Stimulated activated naive CD8-positive, alpha-beta T cell treated with anti-CD3 and anti-CD28 coated beads, Interleukin-15, Interleukin-2, amounts not matched to agents 100 ng/mL and 50 ng/mL, for 24 hours (primary cell): Measurements from ENCODE around the gene ELMO2.

Experiments
- H3K27ac Mint-ChIP-seq: one replicate; pipeline ENCODE4 v1.8.0; 2021; ENCODE audit warnings: mild to moderate bottlenecking, mixed read lengths
- H3K27me3 Mint-ChIP-seq: one replicate; pipeline ENCODE4 v1.8.0; 2021; ENCODE audit warnings: mixed read lengths
- H3K36me3 Mint-ChIP-seq: one replicate; pipeline ENCODE4 v1.8.0; 2021; ENCODE audit warnings: low read depth, mixed read lengths
- H3K4me1 Mint-ChIP-seq: one replicate; pipeline ENCODE4 v1.8.0; 2021; ENCODE audit warnings: low read depth, mixed read lengths
- H3K4me3 Mint-ChIP-seq: one replicate; pipeline ENCODE4 v1.8.0; 2021; ENCODE audit warnings: mild to moderate bottlenecking, mixed read lengths
- H3K9me3 Mint-ChIP-seq: one replicate; pipeline ENCODE4 v1.8.0; 2021; ENCODE audit warnings: mixed read lengths

The ELMO2 gene

GRCh38 chr20:46406200-46406985 lies at the start of gene ELMO2:
Gene ELMO2, minus strand, starts transcription at chr20:46406615. Its CDS starts 12,133 bp downstream, at chr20:46394482.
- peaks cover 10% of the 10 kb centered on the region for H3K36me3 Mint-ChIP-seq
- peaks cover 68% of the 10 kb centered on the region for H3K4me1 Mint-ChIP-seq

GRCh38 chr20:46455729-46456128 lies 49.3 kb upstream of the ELMO2 start:
- Mint-ChIP-seq H3K27me3 (peaks cover 51% of the 10 kb centered on the region), H3K9me3 (peaks cover 22% of the 10 kb centered on the region), H3K36me3 (no peaks in the 10 kb centered on the region), H3K4me1 (no peaks in the 10 kb centered on the region), H3K27ac (no peak overlapping the region), H3K4me3 (no peak overlapping the region)

More at GRCh38 chr20:46406200-46406985, at the start of gene ELMO2:
- Mint-ChIP-seq H3K4me3 (peak within 1 kb of the TSS; percentile 86), H3K9me3 (no peaks in the 10 kb centered on the region), H3K27ac (peak within 1 kb of the TSS; percentile 82), H3K27me3 (no peaks in the 10 kb centered on the region)

- Mint-ChIP-seq H3K27me3 (peaks cover 39% of the 10 kb centered on the region), H3K9me3 (no peaks in the 10 kb centered on the region), H3K4me1 (no peaks in the 10 kb centered on the region), H3K36me3 (no peaks in the 10 kb centered on the region), H3K4me3 (no peak overlapping the region), H3K27ac (no peak overlapping the region)
Observed at GRCh38 chr20:46446851-46447250, 40.4 kb upstream of the ELMO2 start.

- no peaks in the 10 kb centered on the region for H3K4me1 Mint-ChIP-seq
- H3K9me3 Mint-ChIP-seq, result no peaks in the 10 kb centered on the region
- H3K4me3 Mint-ChIP-seq, result no peak overlapping the region
- H3K27me3 Mint-ChIP-seq, result peaks cover 18% of the 10 kb centered on the region
- H3K36me3 Mint-ChIP-seq, result no peaks in the 10 kb centered on the region
- no peak overlapping the region for H3K27ac Mint-ChIP-seq
Observed at GRCh38 chr20:46439837-46440236, 33.4 kb upstream of the ELMO2 start.

- Mint-ChIP-seq H3K36me3 (no peaks in the 10 kb centered on the region), H3K9me3 (no peaks in the 10 kb centered on the region), H3K27me3 (peaks cover 11% of the 10 kb centered on the region), H3K4me1 (no peaks in the 10 kb centered on the region), H3K4me3 (no peak overlapping the region), H3K27ac (no peak overlapping the region)
Observed at GRCh38 chr20:46438156-46438750, 31.8 kb upstream of the ELMO2 start.

GRCh38 chr20:46435146-46435545 lies 28.7 kb upstream of the ELMO2 start:
- Mint-ChIP-seq H3K4me1 (no peaks in the 10 kb centered on the region), H3K9me3 (no peaks in the 10 kb centered on the region), H3K36me3 (no peaks in the 10 kb centered on the region), H3K4me3 (no peak overlapping the region), H3K27me3 (peaks cover 23% of the 10 kb centered on the region), H3K27ac (no peak overlapping the region)

GRCh38 chr20:46434597-46434996 lies 28.2 kb upstream of the ELMO2 start:
- H3K9me3 Mint-ChIP-seq, result no peaks in the 10 kb centered on the region
- peaks cover 29% of the 10 kb centered on the region for H3K27me3 Mint-ChIP-seq
- H3K4me1 Mint-ChIP-seq, result no peaks in the 10 kb centered on the region
- no peak overlapping the region for H3K27ac Mint-ChIP-seq
- no peaks in the 10 kb centered on the region for H3K36me3 Mint-ChIP-seq
- no peak overlapping the region for H3K4me3 Mint-ChIP-seq

- Mint-ChIP-seq H3K27me3 (peaks cover 28% of the 10 kb centered on the region), H3K9me3 (no peaks in the 10 kb centered on the region), H3K4me3 (no peak overlapping the region), H3K27ac (no peak overlapping the region), H3K4me1 (no peaks in the 10 kb centered on the region), H3K36me3 (no peaks in the 10 kb centered on the region)
Observed at GRCh38 chr20:46433051-46433450, 26.6 kb upstream of the ELMO2 start.

- Mint-ChIP-seq H3K4me1 (no peaks in the 10 kb centered on the region), H3K27me3 (peaks cover 46% of the 10 kb centered on the region), H3K9me3 (no peaks in the 10 kb centered on the region), H3K36me3 (no peaks in the 10 kb centered on the region), H3K27ac (no peak overlapping the region), H3K4me3 (no peak overlapping the region)
Observed at GRCh38 chr20:46430921-46431712, 24.7 kb upstream of the ELMO2 start.

- no peaks in the 10 kb centered on the region for H3K36me3 Mint-ChIP-seq
Observed at GRCh38 chr20:46427384-46427783, 21.0 kb upstream of the ELMO2 start.

GRCh38 chr20:46423882-46424482 lies 17.6 kb upstream of the ELMO2 start:
- H3K4me1 Mint-ChIP-seq, result no peaks in the 10 kb centered on the region
- no peak overlapping the region for H3K27ac Mint-ChIP-seq
- no peaks in the 10 kb centered on the region for H3K36me3 Mint-ChIP-seq
- no peak overlapping the region for H3K4me3 Mint-ChIP-seq
- H3K9me3 Mint-ChIP-seq, result no peaks in the 10 kb centered on the region
- peaks cover 40% of the 10 kb centered on the region for H3K27me3 Mint-ChIP-seq

More at GRCh38 chr20:46427384-46427783, 21.0 kb upstream of the ELMO2 start:
- H3K4me3 Mint-ChIP-seq, result no peak overlapping the region
- H3K27ac Mint-ChIP-seq, result no peak overlapping the region
- H3K27me3 Mint-ChIP-seq, result peaks cover 46% of the 10 kb centered on the region
- H3K4me1 Mint-ChIP-seq, result no peaks in the 10 kb centered on the region
- H3K9me3 Mint-ChIP-seq, result no peaks in the 10 kb centered on the region

- Mint-ChIP-seq H3K4me3 (no peak overlapping the region), H3K27ac (no peak overlapping the region), H3K27me3 (peaks cover 43% of the 10 kb centered on the region)
Observed at GRCh38 chr20:46423342-46423741, 16.9 kb upstream of the ELMO2 start.

GRCh38 chr20:46420878-46421277 lies 14.5 kb upstream of the ELMO2 start:
- Mint-ChIP-seq H3K4me1 (no peaks in the 10 kb centered on the region), H3K4me3 (no peak overlapping the region)

More at GRCh38 chr20:46423342-46423741, 16.9 kb upstream of the ELMO2 start:
- no peaks in the 10 kb centered on the region for H3K9me3 Mint-ChIP-seq
- H3K36me3 Mint-ChIP-seq, result no peaks in the 10 kb centered on the region
- no peaks in the 10 kb centered on the region for H3K4me1 Mint-ChIP-seq

GRCh38 chr20:46419882-46420281 lies 13.5 kb upstream of the ELMO2 start:
- Mint-ChIP-seq H3K27ac (no peak overlapping the region), H3K36me3 (no peaks in the 10 kb centered on the region), H3K4me3 (no peak overlapping the region), H3K27me3 (peaks cover 44% of the 10 kb centered on the region), H3K9me3 (no peaks in the 10 kb centered on the region), H3K4me1 (no peaks in the 10 kb centered on the region)

More at GRCh38 chr20:46420878-46421277, 14.5 kb upstream of the ELMO2 start:
- Mint-ChIP-seq H3K27me3 (peaks cover 35% of the 10 kb centered on the region), H3K36me3 (no peaks in the 10 kb centered on the region), H3K9me3 (no peaks in the 10 kb centered on the region), H3K27ac (no peak overlapping the region)
